ENCODE results near the gene CDH23.

The CDH23 gene

GRCh38 chr10:71693377-71693776 is 296.7 kb downstream of the CDH23 start:
- Histone ChIP-seq H3K4me1 (ENCODE audit: control insufficient read depth, low read length) (peaks cover 44% of the 10 kb centered on the region), H3K9me3 (ENCODE audit: control insufficient read depth, insufficient read depth, low read length) (peaks cover 12% of the 10 kb centered on the region; the same call in 1 of the 2 replicates), H3K27ac (ENCODE audit: low read depth, low read length) (no peak overlapping the region), H3K9me2 (replicated peaks; ENCODE audit: control insufficient read depth, low read length) (no peaks in the 10 kb centered on the region), H3K36me3 (ENCODE audit: control insufficient read depth, low read length) (no peaks in the 10 kb centered on the region), H4K20me1 (ENCODE audit: control insufficient read depth, insufficient read depth, low read depth, low read length) (peaks cover 5% of the 10 kb centered on the region; the same call in 1 of the 2 replicates), H3K27me3 (ENCODE audit: control insufficient read depth, low read length) (peaks cover 3% of the 10 kb centered on the region; the same call in 1 of the 2 replicates), H3K79me2 (ENCODE audit: control insufficient read depth, low read length) (no peaks in the 10 kb centered on the region), H3K4me2 (ENCODE audit: low read length) (peak overlapping the region; percentile 57), H3K4me3 (ENCODE audit: low read length) (no peak overlapping the region), H3F3A (ENCODE audit: control insufficient read depth, insufficient read depth) (peaks cover 6% of the 10 kb centered on the region; the same call in 1 of the 2 replicates)
- TF ChIP-seq CTCF (IDR thresholded peaks at IDR 0.05; ENCODE audit: low read depth, low read length, poor library complexity, severe bottlenecking) (no peak), EZH2phosphoT487 (IDR thresholded peaks at IDR 0.05; ENCODE audit: borderline replicate concordance, low read length) (no peak)

GRCh38 chr10:71694039-71694501 is 297.4 kb downstream of the CDH23 start:
- Histone ChIP-seq H3K9me3 (ENCODE audit: control insufficient read depth, insufficient read depth, low read length) (peaks cover 5% of the 10 kb centered on the region; the same call in 1 of the 2 replicates), H3K79me2 (ENCODE audit: control insufficient read depth, low read length) (no peaks in the 10 kb centered on the region), H3K36me3 (ENCODE audit: control insufficient read depth, low read length) (no peaks in the 10 kb centered on the region), H3K27ac (ENCODE audit: low read depth, low read length) (no peak overlapping the region), H3K4me1 (ENCODE audit: control insufficient read depth, low read length) (peaks cover 44% of the 10 kb centered on the region), H4K20me1 (ENCODE audit: control insufficient read depth, insufficient read depth, low read depth, low read length) (peaks cover 5% of the 10 kb centered on the region; the same call in 1 of the 2 replicates), H3K4me2 (ENCODE audit: low read length) (peak overlapping the region; percentile 57), H3K4me3 (ENCODE audit: low read length) (peak overlapping the region; percentile 30), H3K9me2 (replicated peaks; ENCODE audit: control insufficient read depth, low read length) (no peaks in the 10 kb centered on the region), H3F3A (ENCODE audit: control insufficient read depth, insufficient read depth) (peaks cover 2% of the 10 kb centered on the region; the same call in 1 of the 2 replicates), H3K27me3 (ENCODE audit: control insufficient read depth, low read length) (peaks cover 9% of the 10 kb centered on the region)
- TF ChIP-seq CTCF (IDR thresholded peaks at IDR 0.05; ENCODE audit: low read depth, low read length, poor library complexity, severe bottlenecking) = no peak
- no peak for TF ChIP-seq EZH2phosphoT487 (IDR thresholded peaks at IDR 0.05; ENCODE audit: borderline replicate concordance, low read length)

GRCh38 chr10:71694567-71694968 is 297.8 kb downstream of the CDH23 start:
- H3K4me1 ChIP-seq (ENCODE audit: control insufficient read depth, low read length) = peaks cover 44% of the 10 kb centered on the region
- H3K27me3 ChIP-seq (ENCODE audit: control insufficient read depth, low read length) = peaks cover 14% of the 10 kb centered on the region
- peak overlapping the region; percentile 30 for H3K4me3 ChIP-seq (ENCODE audit: low read length)
- no peaks in the 10 kb centered on the region for H3K9me2 ChIP-seq (replicated peaks; ENCODE audit: control insufficient read depth, low read length)
- H3K27ac ChIP-seq (ENCODE audit: low read depth, low read length) = 0 out of 2 replicates have a peak overlapping the region, but pooled peaks have one; percentile 12
- H3K36me3 ChIP-seq (ENCODE audit: control insufficient read depth, low read length) = no peaks in the 10 kb centered on the region
- no peaks in the 10 kb centered on the region for H3F3A ChIP-seq (ENCODE audit: control insufficient read depth, insufficient read depth)
- no peak for TF ChIP-seq EZH2phosphoT487 (IDR thresholded peaks at IDR 0.05; ENCODE audit: borderline replicate concordance, low read length)
- no peak for TF ChIP-seq CTCF (IDR thresholded peaks at IDR 0.05; ENCODE audit: low read depth, low read length, poor library complexity, severe bottlenecking)
- no peaks in the 10 kb centered on the region for H3K79me2 ChIP-seq (ENCODE audit: control insufficient read depth, low read length)
- peaks cover 5% of the 10 kb centered on the region; the same call in 1 of the 2 replicates for H4K20me1 ChIP-seq (ENCODE audit: control insufficient read depth, insufficient read depth, low read depth, low read length)
- H3K4me2 ChIP-seq (ENCODE audit: low read length) = peak overlapping the region; percentile 57
- H3K9me3 ChIP-seq (ENCODE audit: control insufficient read depth, insufficient read depth, low read length) = no peaks in the 10 kb centered on the region
